ENCODE data around the gene POU2AF1. TPM values are rescaled to one million over a fixed set of nuclear protein-coding genes. Genes with fewer than 3 reads are reported as not detected.
"Not testable (repeated sequence)": the region's sequence is repeated elsewhere in the genome, so short reads cannot be mapped to it uniquely, and the experiment has no call there.

The POU2AF1 gene
- total RNA-seq, 3 donors from 2014 or later (not counting 1 experiment from before 2014, with no cell fraction given) = 0.82 to 16.8 (median 1.1) TPM

GRCh38 chr11:111395081-111395480 lies 16.0 kb upstream of the POU2AF1 start:
- intact Hi-C loops (cut with micrococcal nuclease) = no loop called here
- no peak for TF ChIP-seq CTCF (IDR thresholded peaks at IDR 0.05)
- H3K4me3 ChIP-seq (ENCODE audit: low read length) = no peak overlapping the region
- H3K36me3 ChIP-seq (ENCODE audit: control insufficient read depth, insufficient read depth, low read length) = no peaks in the 10 kb centered on the region
- H3K27me3 ChIP-seq (ENCODE audit: control insufficient read depth, insufficient read depth, low read length) = no peaks in the 10 kb centered on the region
- H3K27ac Mint-ChIP-seq = no peak overlapping the region
- no peaks in the 10 kb centered on the region for H3K36me3 Mint-ChIP-seq
- DNase-seq = no peak
- no peak for ATAC-seq
- no peak overlapping the region for H3K4me3 Mint-ChIP-seq
- H3K27me3 Mint-ChIP-seq (ENCODE audit: low read depth in 2 of 2) = peaks cover 0 to 6% of the 10 kb centered on the region in 2 donors
- no peak overlapping the region for H3K27ac ChIP-seq (ENCODE audit: low read length)
- 90% methylated on average over 7 of the region's 7 CpGs for WGBS (ENCODE audit: insufficient coverage)
- no peaks in the 10 kb centered on the region for H3K9me3 ChIP-seq (ENCODE audit: control insufficient read depth, insufficient read depth, low read length)
- H3K4me1 ChIP-seq (ENCODE audit: control insufficient read depth, insufficient read depth, low read length) = peaks cover 4% of the 10 kb centered on the region
- no peaks in the 10 kb centered on the region for H3K9me3 Mint-ChIP-seq
- no peaks in the 10 kb centered on the region for H3K4me1 Mint-ChIP-seq

DNA sequence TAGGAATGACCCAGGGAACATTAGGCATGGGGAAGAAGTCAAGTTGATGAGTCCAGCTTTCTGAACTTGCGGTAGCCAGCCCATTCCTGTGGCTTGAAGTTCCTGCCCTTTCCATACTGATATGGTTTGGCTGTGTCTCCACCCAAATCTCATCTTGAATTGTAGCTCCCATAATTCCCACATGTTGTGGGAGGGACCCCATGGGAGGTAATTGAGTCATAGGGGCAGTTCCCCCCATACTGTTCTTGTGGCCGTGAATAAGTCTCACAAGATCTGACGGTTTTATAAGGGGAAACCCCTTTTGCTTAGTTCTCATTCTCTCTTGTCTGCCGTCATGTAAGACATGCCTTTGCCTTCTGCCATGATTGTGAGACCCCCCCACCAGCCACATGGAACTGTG lies 15.1 kb upstream of the POU2AF1 start:
- H3K36me3 ChIP-seq (ENCODE audit: control insufficient read depth, insufficient read depth, low read length); H3K27me3 Mint-ChIP-seq (ENCODE audit: low read depth in 2 of 2); H3K4me3 Mint-ChIP-seq; H3K4me3 ChIP-seq (ENCODE audit: low read length); H3K27ac Mint-ChIP-seq; H3K4me1 Mint-ChIP-seq; DNase-seq; intact Hi-C loops (cut with micrococcal nuclease); H3K9me3 Mint-ChIP-seq; ATAC-seq; H3K27ac ChIP-seq (ENCODE audit: low read length); H3K27me3 ChIP-seq (ENCODE audit: control insufficient read depth, insufficient read depth, low read length); H3K36me3 Mint-ChIP-seq; H3K4me1 ChIP-seq (ENCODE audit: control insufficient read depth, insufficient read depth, low read length); H3K9me3 ChIP-seq (ENCODE audit: control insufficient read depth, insufficient read depth, low read length): not testable (repeated sequence)
- WGBS (ENCODE audit: insufficient coverage) = 32% methylated on average over 4 of the region's 4 CpGs

DNA sequence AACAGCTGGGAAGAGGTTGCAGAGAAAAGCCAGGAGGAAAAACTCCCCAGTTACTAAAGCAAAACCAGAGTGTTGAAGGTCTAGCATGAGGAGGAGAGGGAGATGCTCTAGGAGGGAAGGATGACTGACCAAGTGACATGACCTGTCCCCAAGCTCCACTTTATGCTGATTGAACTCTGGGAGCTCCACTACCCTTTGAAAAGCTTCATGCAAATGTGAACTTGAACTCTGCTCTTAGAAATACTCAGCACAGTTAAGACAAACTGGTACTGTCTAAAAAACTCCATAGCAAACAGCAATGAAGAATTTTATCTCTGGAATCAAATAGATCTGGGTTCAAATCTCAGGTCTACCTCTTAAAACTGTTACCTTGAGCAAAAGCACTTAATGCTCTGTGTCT lies 14.5 kb upstream of the POU2AF1 start:
- no peak overlapping the region for H3K4me3 Mint-ChIP-seq
- Histone ChIP-seq H3K4me1 (ENCODE audit: control insufficient read depth, insufficient read depth, low read length) (no peaks in the 10 kb centered on the region), H3K27ac (ENCODE audit: low read length) (no peak overlapping the region), H3K9me3 (ENCODE audit: control insufficient read depth, insufficient read depth, low read length) (no peaks in the 10 kb centered on the region), H3K36me3 (ENCODE audit: control insufficient read depth, insufficient read depth, low read length) (no peaks in the 10 kb centered on the region), H3K27me3 (ENCODE audit: control insufficient read depth, insufficient read depth, low read length) (no peaks in the 10 kb centered on the region), H3K4me3 (ENCODE audit: low read length) (no peak overlapping the region)
- no peak for TF ChIP-seq CTCF (IDR thresholded peaks at IDR 0.05)
- no peaks in the 10 kb centered on the region for H3K4me1 Mint-ChIP-seq
- ATAC-seq = no peak
- intact Hi-C loops (cut with micrococcal nuclease) = no loop called here
- no peaks in the 10 kb centered on the region for H3K9me3 Mint-ChIP-seq
- DNase-seq = no peak
- H3K27ac Mint-ChIP-seq = no peak overlapping the region
- peaks cover 4 to 9% of the 10 kb centered on the region in 2 donors for H3K27me3 Mint-ChIP-seq (ENCODE audit: low read depth in 2 of 2)
- no peaks in the 10 kb centered on the region for H3K36me3 Mint-ChIP-seq

DNA sequence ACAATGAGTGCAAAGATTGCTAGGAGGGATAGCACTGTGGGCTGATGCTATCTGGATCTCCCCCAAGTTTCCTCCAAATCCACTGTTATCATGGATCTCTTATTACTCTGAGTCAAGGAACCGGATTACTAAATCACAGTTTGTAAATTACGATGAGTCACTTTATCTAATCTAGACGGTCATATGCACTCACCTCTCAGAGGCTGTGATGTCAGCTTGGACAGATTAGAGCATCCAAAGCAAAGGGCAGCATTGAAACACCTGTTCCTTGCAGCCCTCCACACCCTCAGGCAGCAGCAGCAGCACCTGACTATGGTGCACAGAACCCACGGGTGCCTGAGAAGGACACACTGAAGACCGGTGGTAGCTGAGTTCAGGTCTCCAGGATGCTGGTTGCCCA lies 14.0 kb upstream of the POU2AF1 start:
- no peaks in the 10 kb centered on the region for H3K27me3 ChIP-seq (ENCODE audit: control insufficient read depth, insufficient read depth, low read length)
- no peaks in the 10 kb centered on the region for H3K4me1 ChIP-seq (ENCODE audit: control insufficient read depth, insufficient read depth, low read length)
- Mint-ChIP-seq H3K36me3 (no peaks in the 10 kb centered on the region), H3K27me3 (ENCODE audit: low read depth in 2 of 2) (peaks cover 4 to 11% of the 10 kb centered on the region in 2 donors), H3K9me3 (no peaks in the 10 kb centered on the region), H3K4me3 (no peak overlapping the region), H3K27ac (no peak overlapping the region), H3K4me1 (no peaks in the 10 kb centered on the region)
- H3K4me3 ChIP-seq (ENCODE audit: low read length) = no peak overlapping the region
- no peaks in the 10 kb centered on the region for H3K9me3 ChIP-seq (ENCODE audit: control insufficient read depth, insufficient read depth, low read length)
- intact Hi-C loops (cut with micrococcal nuclease) = no loop called here
- no peaks in the 10 kb centered on the region for H3K36me3 ChIP-seq (ENCODE audit: control insufficient read depth, insufficient read depth, low read length)
- no peak for TF ChIP-seq CTCF (IDR thresholded peaks at IDR 0.05)
- ATAC-seq = no peak
- no peak for DNase-seq
- WGBS (ENCODE audit: insufficient coverage) = 86% methylated on average over 5 of the region's 5 CpGs
- H3K27ac ChIP-seq (ENCODE audit: low read length) = no peak overlapping the region
